IMR-90 (cell line): Measurements from ENCODE around the gene TRIM71. TPM values are rescaled to one million over a fixed set of nuclear protein-coding genes. Genes with fewer than 3 reads are reported as not detected.

ENCODE experiments used
- ATAC-seq: fragments of 200-7000 bp; cut with Tn5 transposase; 2 replicates; pipeline ENCODE4 v1.9.1; 2020; ENCODE audit warnings: low read depth, mild to moderate bottlenecking, moderate library complexity
- BruUV-seq: library from RNA; stranded (reverse); fragments of 400-500 nt; replicated peaks from 2 replicates; lab custom pipeline; 2021; lab: Mats Ljungman, UMichigan
- CTCF ChIA-PET: fragments of 300-600 bp; formaldehyde crosslinking; extraction: SDS; loops from one replicate; lab custom pipeline; 2021; ENCODE audit warnings: antibody characterized with exemption; lab: Yijun Ruan, JAX
- POLR2A ChIA-PET: fragments of 300-600 bp; sonication (Branson Sonifier 250); formaldehyde crosslinking; loops from one replicate; lab custom pipeline; 2022; ENCODE audit warnings: antibody characterized with exemption; ENCODE audit not compliant: unreplicated experiment; lab: Charles Lee
- DNase-seq: peaks from one replicate; pipeline ENCODE4 v3.0.0; 2013
- H2AFZ ChIP-seq: replicated peaks from 2 replicates; pipeline ENCODE3; 2013; ENCODE audit warnings: low read length, mild to moderate bottlenecking; ENCODE audit not compliant: poor library complexity
- H2AK5ac ChIP-seq: 2 replicates; pipeline ENCODE4 v1.6.1; 2013; ENCODE audit warnings: low read depth, low read length, inconsistent platforms
- H2AK9ac ChIP-seq: replicated peaks from 2 replicates; pipeline ENCODE3; 2013; ENCODE audit warnings: mild to moderate bottlenecking, low read depth, low read length, moderate library complexity; ENCODE audit not compliant: poor library complexity
- H2BK120ac ChIP-seq: 2 replicates; pipeline ENCODE4 v1.6.1; 2013; ENCODE audit warnings: low read depth, low read length, inconsistent platforms
- H2BK15ac ChIP-seq: 3 replicates; pipeline ENCODE4 v1.6.1; 2013; ENCODE audit warnings: low read depth, low read length, inconsistent platforms
- H2BK20ac ChIP-seq: 2 replicates; pipeline ENCODE4 v1.6.1; 2013; ENCODE audit warnings: low read depth, mild to moderate bottlenecking, inconsistent platforms, low read length, moderate library complexity
- H2BK5ac ChIP-seq: 2 replicates; pipeline ENCODE4 v1.6.1; 2013; ENCODE audit warnings: mild to moderate bottlenecking, low read depth, low read length, inconsistent platforms; ENCODE audit not compliant: poor library complexity, severe bottlenecking
- H3K14ac ChIP-seq: replicated peaks from 2 replicates; pipeline ENCODE4 v1.6.1; 2013; ENCODE audit warnings: low read depth, low read length, inconsistent platforms
- H3K18ac ChIP-seq: 2 replicates; pipeline ENCODE4 v1.6.1; 2013; ENCODE audit warnings: low read depth, low read length, control low read depth
- H3K23ac ChIP-seq: 2 replicates; pipeline ENCODE4 v1.6.1; 2013; ENCODE audit warnings: low read depth, low read length, inconsistent platforms
- H3K27ac ChIP-seq: 2 replicates; pipeline ENCODE4 v1.5.1; 2013; ENCODE audit warnings: mild to moderate bottlenecking, control low read depth, low read length; ENCODE audit not compliant: insufficient read depth
- H3K27me3 ChIP-seq: 2 replicates; pipeline ENCODE4 v1.6.1; 2013; ENCODE audit warnings: low read length; ENCODE audit not compliant: control insufficient read depth, insufficient read depth
- H3K36me3 ChIP-seq: 2 replicates; pipeline ENCODE4 v1.6.1; 2013; ENCODE audit warnings: low read length, mixed read lengths; ENCODE audit not compliant: control insufficient read depth, insufficient read depth
- H3K4ac ChIP-seq: 2 replicates; pipeline ENCODE4 v1.6.1; 2013; ENCODE audit warnings: low read depth, low read length, inconsistent platforms
- H3K4me1 ChIP-seq: 2 replicates; pipeline ENCODE4 v1.6.1; 2013; ENCODE audit warnings: low read length, mixed read lengths; ENCODE audit not compliant: control insufficient read depth, insufficient read depth
- H3K4me2 ChIP-seq: 2 replicates; pipeline ENCODE4 v1.6.1; 2013; ENCODE audit warnings: low read depth, mild to moderate bottlenecking, control low read depth, low read length, moderate library complexity
- H3K4me3 ChIP-seq: 2 replicates; pipeline ENCODE4 v1.5.1; 2013; ENCODE audit warnings: low read depth, mild to moderate bottlenecking, control low read depth, low read length, moderate library complexity; ENCODE audit not compliant: insufficient read depth
- H3K56ac ChIP-seq: 2 replicates; pipeline ENCODE4 v1.6.1; 2013; ENCODE audit warnings: low read length, inconsistent platforms; ENCODE audit not compliant: insufficient read depth; ENCODE audit errors: extremely low read depth
- H3K79me1 ChIP-seq, 2 experiments: 2 replicates each; pipeline ENCODE4 v1.6.1; 2013; ENCODE audit warnings: low read length in 2 of 2, inconsistent platforms in 1 of 2, low read depth in 1 of 2
- H3K9ac ChIP-seq: 2 replicates; pipeline ENCODE4 v1.6.1; 2013; ENCODE audit warnings: low read depth, low read length, control low read depth
- H3K9me1 ChIP-seq: 2 replicates; pipeline ENCODE4 v1.6.1; 2013; ENCODE audit warnings: low read length, inconsistent platforms; ENCODE audit not compliant: insufficient read depth
- H3K9me3 ChIP-seq: 2 replicates; pipeline ENCODE4 v1.6.1; 2013; ENCODE audit warnings: low read length; ENCODE audit not compliant: control insufficient read depth, insufficient read depth
- H4K20me1 ChIP-seq: 2 replicates; pipeline ENCODE4 v1.6.1; 2013; ENCODE audit warnings: low read length, inconsistent platforms; ENCODE audit not compliant: insufficient read depth
- H4K5ac ChIP-seq: 2 replicates; pipeline ENCODE4 v1.6.1; 2013; ENCODE audit warnings: mild to moderate bottlenecking, low read depth, low read length, control low read depth
- H4K8ac ChIP-seq, 2 experiments: 2 replicates each; pipeline ENCODE4 v1.6.1; 2013; ENCODE audit warnings: low read depth in 2 of 2, low read length in 2 of 2, control low read depth in 1 of 2, inconsistent platforms in 1 of 2
- H4K91ac ChIP-seq: 2 replicates; pipeline ENCODE4 v1.6.1; 2013; ENCODE audit warnings: low read depth, low read length, inconsistent platforms; ENCODE audit not compliant: insufficient read depth
- BHLHE40 ChIP-seq: fragments of 150-350 bp; IDR thresholded peaks from 2 replicates; pipeline ENCODE4 v1.6.1; 2016; ENCODE audit warnings: mild to moderate bottlenecking, low read depth, low read length
- CEBPB ChIP-seq: IDR thresholded peaks from 2 replicates; pipeline ENCODE4 v1.6.1; 2012; ENCODE audit warnings: low read depth, low read length, improper control_type of control experiment
- CHD1 ChIP-seq: IDR thresholded peaks from 2 replicates; pipeline ENCODE4 v1.6.1; 2012; ENCODE audit warnings: low read depth, low read length, improper control_type of control experiment
- CTCF ChIP-seq: conservative IDR thresholded peaks from 2 replicates; pipeline ENCODE4 v1.5.1; 2012; ENCODE audit warnings: mild to moderate bottlenecking, low read depth, low read length, improper control_type of control experiment
- ELK1 ChIP-seq: fragments of 150-350 bp; IDR thresholded peaks from 2 replicates; pipeline ENCODE4 v1.6.1; 2016; ENCODE audit warnings: low read depth, mild to moderate bottlenecking, low read length, moderate library complexity, borderline replicate concordance
- FOS ChIP-seq: fragments of 150-350 bp; IDR thresholded peaks from 2 replicates; pipeline ENCODE4 v1.6.1; 2016; ENCODE audit warnings: low read depth, low read length
- MAZ ChIP-seq: IDR thresholded peaks from 2 replicates; pipeline ENCODE4 v1.6.1; 2012; ENCODE audit warnings: low read depth, mild to moderate bottlenecking, low read length, improper control_type of control experiment, moderate library complexity, borderline replicate concordance
- MXI1 ChIP-seq: IDR thresholded peaks from 2 replicates; pipeline ENCODE4 v1.6.1; 2012; ENCODE audit warnings: low read depth, mild to moderate bottlenecking, low read length, moderate library complexity, borderline replicate concordance
- NFE2L2 ChIP-seq: fragments of 150-350 bp; IDR thresholded peaks from 2 replicates; pipeline ENCODE4 v1.6.1; 2016; ENCODE audit warnings: low read depth, mild to moderate bottlenecking, low read length
- POLR2A ChIP-seq: IDR thresholded peaks from 2 replicates; pipeline ENCODE4 v1.6.1; 2012; ENCODE audit warnings: mild to moderate bottlenecking, low read depth, low read length
- RAD21 ChIP-seq: IDR thresholded peaks from 2 replicates; pipeline ENCODE4 v1.6.1; 2012; ENCODE audit warnings: low read length, improper control_type of control experiment
- RCOR1 ChIP-seq: IDR thresholded peaks from 2 replicates; pipeline ENCODE4 v1.6.1; 2012; ENCODE audit warnings: mild to moderate bottlenecking, low read length, improper control_type of control experiment; ENCODE audit not compliant: insufficient replicate concordance
- RFX5 ChIP-seq: IDR thresholded peaks from 2 replicates; pipeline ENCODE4 v1.8.0; 2012; ENCODE audit warnings: low read depth, mild to moderate bottlenecking, low read length, moderate library complexity
- SMC3 ChIP-seq: fragments of 150-350 bp; IDR thresholded peaks from 2 replicates; pipeline ENCODE4 v1.6.1; 2016; ENCODE audit warnings: low read depth, mild to moderate bottlenecking, antibody characterized with exemption, low read length, moderate library complexity
- USF2 ChIP-seq: fragments of 150-350 bp; IDR thresholded peaks from 2 replicates; pipeline ENCODE4 v1.6.1; 2017; ENCODE audit warnings: mild to moderate bottlenecking, antibody characterized with exemption, low read length, low read depth
- WGBS, 2 experiments: methylation state at CpG; one replicate each; pipeline versions ENCODE4 v1.1.5 to v1.1.7; 2013; ENCODE audit warnings: missing lambda C conversion rate in 2 of 2; ENCODE audit not compliant: insufficient read length in 1 of 2; ENCODE audit errors: extremely low coverage in 2 of 2; 5-methylcytosine and 5-hydroxymethylcytosine counted together
- dilution Hi-C: fragments of 300-500 bp; cut with HindIII; formaldehyde crosslinking; loops from one replicate; pipeline ENCODE4 v1.14.3; 2018; ENCODE audit warnings: low sequenced_read_pairs; ENCODE audit not compliant: unreplicated experiment
- in situ Hi-C: fragments of 300-500 bp; cut with MboI; formaldehyde crosslinking; loops from 3 replicates; pipeline ENCODE4 v1.14.3; 2019; ENCODE audit warnings: low sequenced_read_pairs, inconsistent platforms, mixed read lengths
- intact Hi-C: fragments of 100-400 bp; cut with micrococcal nuclease; formaldehyde crosslinking; loops from 2 replicates; pipeline ENCODE4 v1.10.0; 2022
- polyA plus RNA-seq, 3 experiments: library from polyadenylated mRNA; depleted of rRNA; stranded (reverse); fragments of >200 nt; gene quantifications; 2 replicates each; pipeline ENCODE4 v1.2.3, GENCODE V29; 2012; ENCODE audit warnings: low replicate concordance in 1 of 3
- total RNA-seq: library from RNA; depleted of rRNA; stranded (reverse); fragments of >200 nt; gene quantifications from 2 replicates; pipeline ENCODE4 v1.2.3, GENCODE V29; 2012

The TRIM71 gene
- total and polyA plus RNA-seq, 2 of the 4 experiments (the other 2 are of a cell fraction) = not detected

GRCh38 chr3:32840086-32840841, 22.5 kb downstream of the TRIM71 start:
- Histone ChIP-seq H2AK5ac (no peak overlapping the region), H3K9me3 (no peaks in the 10 kb centered on the region), H2BK5ac (no peak overlapping the region), H3K18ac (no peak overlapping the region), H3K27ac (no peak overlapping the region), H3K36me3 (no peaks in the 10 kb centered on the region), H2AK9ac (no peak overlapping the region), H3K4ac (no peak overlapping the region), H3K23ac (no peak overlapping the region), H3K14ac (no peak overlapping the region), H2BK120ac (no peak overlapping the region), H3K9me1 (no peaks in the 10 kb centered on the region), H3K4me1 (no peaks in the 10 kb centered on the region), H4K8ac (no peak overlapping the region), H3K4me3 (no peak overlapping the region), H4K5ac (no peak overlapping the region), H3K4me2 (no peak overlapping the region), H4K20me1 (no peaks in the 10 kb centered on the region), H2BK15ac (no peak overlapping the region), H3K56ac (no peak overlapping the region), H2BK20ac (no peak overlapping the region), H4K91ac (no peak overlapping the region), H3K9ac (no peak overlapping the region), H3K79me1 (no peaks in the 10 kb centered on the region), H2AFZ (no peak overlapping the region), H3K27me3 (peaks cover 23% of the 10 kb centered on the region)
- BruUV-seq = no TSS peak
- ChIA-PET CTCF (no interaction called here), POLR2A (no interaction called here)
- no peak for DNase-seq
- ATAC-seq = no peak
- dilution Hi-C loops (no loop called here), intact Hi-C loops (no loop called here), in situ Hi-C loops (no loop called here)
- no peak for TF ChIP-seq RAD21
- no peak for TF ChIP-seq NFE2L2
- no peak for TF ChIP-seq POLR2A
- no peak for TF ChIP-seq CEBPB
- no peak for TF ChIP-seq ELK1
- TF ChIP-seq MXI1 = no peak
- no peak for TF ChIP-seq RCOR1
- TF ChIP-seq CTCF = no peak
- TF ChIP-seq CHD1 = no peak
- no peak for TF ChIP-seq SMC3
- no peak for TF ChIP-seq BHLHE40
- TF ChIP-seq RFX5 = no peak
- no peak for TF ChIP-seq USF2
- TF ChIP-seq MAZ = no peak
- TF ChIP-seq FOS = no peak
- no CpG with 5 or more reads among the region's 5 CpGs for WGBS, 2 experiments
